ENCODE results near the gene HOXA2. TPM values are rescaled to one million over a fixed set of nuclear protein-coding genes. Genes with fewer than 3 reads are reported as not detected.

The HOXA2 gene
- total and polyA plus RNA-seq, 2 of the 13 experiments (the other 11 are each of a cell fraction or from before 2014, with no cell fraction given): 0.22 to 0.29 TPM

DNA sequence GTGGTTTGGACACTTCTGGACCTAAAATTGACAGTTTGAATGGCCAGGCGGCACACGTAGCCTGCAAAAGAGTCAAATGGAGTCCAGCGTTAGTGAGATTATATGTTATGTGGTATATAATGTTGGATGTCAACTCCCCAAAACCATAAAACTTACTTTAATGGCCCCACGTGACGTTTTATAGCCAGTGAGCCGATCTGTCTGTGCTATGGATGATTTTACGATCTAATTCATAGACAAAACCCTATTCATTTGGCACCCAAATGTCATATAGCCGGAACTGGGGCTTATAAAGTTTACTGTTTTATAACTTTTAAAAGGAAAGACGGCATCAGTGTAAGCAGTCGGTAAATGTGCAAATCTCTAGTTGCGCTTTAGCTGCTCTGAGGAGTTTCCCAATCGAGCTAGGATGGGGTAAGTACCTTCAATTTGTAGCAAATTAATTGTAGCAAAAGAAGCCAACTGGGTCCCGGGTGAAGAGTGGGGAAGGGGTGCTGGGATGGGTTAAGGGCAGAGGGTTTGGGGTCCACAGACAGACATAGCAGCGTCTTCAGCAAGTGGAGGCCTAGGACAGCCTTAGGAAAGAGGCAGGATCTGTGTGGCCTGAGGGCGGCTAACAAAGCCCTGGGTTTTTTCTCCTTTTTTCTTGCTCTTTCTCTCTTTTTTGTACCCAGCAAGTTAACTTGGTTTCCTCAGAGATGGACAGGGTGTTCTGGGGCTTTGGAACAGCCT lies 37.8 kb upstream of the HOXA2 start:
- Histone ChIP-seq H4K20me1 (ENCODE audit: insufficient read depth, low read length) (no peaks in the 10 kb centered on the region), H3K9me3 (ENCODE audit: low read length) (no peaks in the 10 kb centered on the region), H3K79me2 (ENCODE audit: insufficient read depth, low read length) (no peaks in the 10 kb centered on the region), H3K27me3 (ENCODE audit: control insufficient read depth in 1 of 2, insufficient read depth in 2 of 2, low read length in 2 of 2) (no peaks in the 10 kb centered on the region), H3K9ac (ENCODE audit: insufficient read depth, low read depth, low read length) (no peak overlapping the region), H3K27ac (ENCODE audit: extremely low read length, insufficient read depth, low read length) (no peak overlapping the region), H3K4me1 (ENCODE audit: insufficient read depth, low read length) (peaks cover 27% of the 10 kb centered on the region), H3K4me3 (replicated peaks in 1 of 3; ENCODE audit: insufficient read depth in 1 of 3, low read depth in 2 of 3, low read length in 3 of 3) (no peak overlapping the region), H2AFZ (ENCODE audit: low read length) (no peak overlapping the region), H3K4me2 (ENCODE audit: low read depth, low read length) (no peak overlapping the region), H3K36me3 (replicated peaks in 1 of 2; ENCODE audit: control insufficient read depth in 1 of 2, insufficient read depth in 2 of 2, low read length in 2 of 2) (no peaks in the 10 kb centered on the region; a peak in 2 of 5 replicates)
- no peak for DNase-seq (ENCODE audit: low spot score)
- in situ Hi-C loops (cut with HindIII; ENCODE audit: extremely low pct_ligation_motif_present, low pct_unique_long_range_greater_than_20kb) (no loop called here), intact Hi-C loops (cut with micrococcal nuclease; ENCODE audit: unreplicated experiment) (loop anchor here (5.0 kb wide), 1 partner anchor 763 kb away; no protein-coding TSS in a partner anchor)
- TF ChIP-seq GLI4 (CRISPR knock-in tag; IDR thresholded peaks at IDR 0.05; ENCODE audit: borderline replicate concordance): no peak
- no peak for TF ChIP-seq ZNF746 (CRISPR knock-in tag; IDR thresholded peaks at IDR 0.05)
- no peak for TF ChIP-seq FIP1L1 (IDR thresholded peaks at IDR 0.05; ENCODE audit: borderline replicate concordance, insufficient read depth, low read depth, low read length)
- no peak for TF ChIP-seq KLF6 (CRISPR knock-in tag; IDR thresholded peaks at IDR 0.05)
- no peak for TF ChIP-seq FOSL1 (CRISPR knock-in tag; IDR thresholded peaks at IDR 0.05; ENCODE audit: borderline replicate concordance)
- no peak for TF ChIP-seq ZNF383 (CRISPR knock-in tag; IDR thresholded peaks at IDR 0.05; ENCODE audit: borderline replicate concordance)
- TF ChIP-seq ZNF3 (CRISPR knock-in tag; IDR thresholded peaks at IDR 0.05): no peak
- TF ChIP-seq, protein P1, sequence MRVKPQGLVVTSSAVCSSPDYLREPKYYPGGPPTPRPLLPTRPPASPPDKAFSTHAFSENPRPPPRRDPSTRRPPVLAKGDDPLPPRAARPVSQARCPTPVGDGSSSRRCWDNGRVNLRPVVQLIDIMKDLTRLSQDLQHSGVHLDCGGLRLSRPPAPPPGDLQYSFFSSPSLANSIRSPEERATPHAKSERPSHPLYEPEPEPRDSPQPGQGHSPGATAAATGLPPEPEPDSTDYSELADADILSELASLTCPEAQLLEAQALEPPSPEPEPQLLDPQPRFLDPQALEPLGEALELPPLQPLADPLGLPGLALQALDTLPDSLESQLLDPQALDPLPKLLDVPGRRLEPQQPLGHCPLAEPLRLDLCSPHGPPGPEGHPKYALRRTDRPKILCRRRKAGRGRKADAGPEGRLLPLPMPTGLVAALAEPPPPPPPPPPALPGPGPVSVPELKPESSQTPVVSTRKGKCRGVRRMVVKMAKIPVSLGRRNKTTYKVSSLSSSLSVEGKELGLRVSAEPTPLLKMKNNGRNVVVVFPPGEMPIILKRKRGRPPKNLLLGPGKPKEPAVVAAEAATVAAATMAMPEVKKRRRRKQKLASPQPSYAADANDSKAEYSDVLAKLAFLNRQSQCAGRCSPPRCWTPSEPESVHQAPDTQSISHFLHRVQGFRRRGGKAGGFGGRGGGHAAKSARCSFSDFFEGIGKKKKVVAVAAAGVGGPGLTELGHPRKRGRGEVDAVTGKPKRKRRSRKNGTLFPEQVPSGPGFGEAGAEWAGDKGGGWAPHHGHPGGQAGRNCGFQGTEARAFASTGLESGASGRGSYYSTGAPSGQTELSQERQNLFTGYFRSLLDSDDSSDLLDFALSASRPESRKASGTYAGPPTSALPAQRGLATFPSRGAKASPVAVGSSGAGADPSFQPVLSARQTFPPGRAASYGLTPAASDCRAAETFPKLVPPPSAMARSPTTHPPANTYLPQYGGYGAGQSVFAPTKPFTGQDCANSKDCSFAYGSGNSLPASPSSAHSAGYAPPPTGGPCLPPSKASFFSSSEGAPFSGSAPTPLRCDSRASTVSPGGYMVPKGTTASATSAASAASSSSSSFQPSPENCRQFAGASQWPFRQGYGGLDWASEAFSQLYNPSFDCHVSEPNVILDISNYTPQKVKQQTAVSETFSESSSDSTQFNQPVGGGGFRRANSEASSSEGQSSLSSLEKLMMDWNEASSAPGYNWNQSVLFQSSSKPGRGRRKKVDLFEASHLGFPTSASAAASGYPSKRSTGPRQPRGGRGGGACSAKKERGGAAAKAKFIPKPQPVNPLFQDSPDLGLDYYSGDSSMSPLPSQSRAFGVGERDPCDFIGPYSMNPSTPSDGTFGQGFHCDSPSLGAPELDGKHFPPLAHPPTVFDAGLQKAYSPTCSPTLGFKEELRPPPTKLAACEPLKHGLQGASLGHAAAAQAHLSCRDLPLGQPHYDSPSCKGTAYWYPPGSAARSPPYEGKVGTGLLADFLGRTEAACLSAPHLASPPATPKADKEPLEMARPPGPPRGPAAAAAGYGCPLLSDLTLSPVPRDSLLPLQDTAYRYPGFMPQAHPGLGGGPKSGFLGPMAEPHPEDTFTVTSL (CRISPR knock-in tag; IDR thresholded peaks at IDR 0.05; ENCODE audit: borderline replicate concordance): no peak
- TF ChIP-seq MZF1 (CRISPR knock-in tag; IDR thresholded peaks at IDR 0.05; ENCODE audit: borderline replicate concordance): no peak
- TF ChIP-seq, protein P2, sequence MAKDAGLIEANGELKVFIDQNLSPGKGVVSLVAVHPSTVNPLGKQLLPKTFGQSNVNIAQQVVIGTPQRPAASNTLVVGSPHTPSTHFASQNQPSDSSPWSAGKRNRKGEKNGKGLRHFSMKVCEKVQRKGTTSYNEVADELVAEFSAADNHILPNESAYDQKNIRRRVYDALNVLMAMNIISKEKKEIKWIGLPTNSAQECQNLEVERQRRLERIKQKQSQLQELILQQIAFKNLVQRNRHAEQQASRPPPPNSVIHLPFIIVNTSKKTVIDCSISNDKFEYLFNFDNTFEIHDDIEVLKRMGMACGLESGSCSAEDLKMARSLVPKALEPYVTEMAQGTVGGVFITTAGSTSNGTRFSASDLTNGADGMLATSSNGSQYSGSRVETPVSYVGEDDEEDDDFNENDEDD (CRISPR knock-in tag; IDR thresholded peaks at IDR 0.05; ENCODE audit: borderline replicate concordance): no peak
- no TSS peak for BruUV-seq (replicated peaks)
- WGBS (ENCODE audit: low lambda C conversion rate): 96% methylated on average over 15 of the region's 15 CpGs
- CTCF ChIA-PET (ENCODE audit: low intra/inter-chr PET ratio, low total read pairs): no interaction called here
- FAIRE-seq: no peak
- POLR2A ChIA-PET: interaction anchor here (2.7 kb wide), 1 partner anchor 18 kb away, joined by 13 read pairs; no protein-coding TSS in a partner anchor
- no peak for ATAC-seq

Measured in HepG2 (cell line).